IPS DF 4.7 (cell line): Measurements from ENCODE around the gene DEFB113.
A peak's percentile ranks its signal among the peaks of the same experiment; 100 is the strongest.
"Not testable (repeated sequence)": the region's sequence is repeated elsewhere in the genome, so short reads cannot be mapped to it uniquely, and the experiment has no call there.

Experiments
- DNase-seq: peaks from one replicate; pipeline ENCODE4 v3.0.0-alpha.2; 2013; ENCODE audit warnings: low spot score; ENCODE audit errors: extremely low read depth

The DEFB113 gene

DNA sequence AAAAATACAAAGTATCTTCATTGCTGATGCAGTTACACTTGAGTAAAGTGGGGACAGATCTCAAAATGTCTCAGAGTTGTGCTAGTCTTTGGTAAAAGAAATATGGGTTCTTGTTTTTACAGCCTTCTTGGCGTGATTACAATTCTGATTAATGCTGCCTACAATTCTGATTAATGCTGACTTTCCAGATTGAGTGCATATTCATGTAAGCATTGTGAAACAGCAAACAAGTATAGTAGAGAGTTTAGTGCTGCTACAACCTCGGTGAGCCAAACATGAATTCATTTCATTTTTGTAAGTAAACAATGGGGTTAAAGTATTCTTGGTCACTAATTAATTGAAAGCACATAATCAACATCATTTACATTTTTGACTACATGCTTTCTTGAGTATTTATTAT lies at the start of gene DEFB113:
Gene DEFB113 (minus strand): TSS at position 21 of the 400 bp plus-strand sequence. CDS start 0 bp downstream, at position 21.
- no peak for DNase-seq

DNA sequence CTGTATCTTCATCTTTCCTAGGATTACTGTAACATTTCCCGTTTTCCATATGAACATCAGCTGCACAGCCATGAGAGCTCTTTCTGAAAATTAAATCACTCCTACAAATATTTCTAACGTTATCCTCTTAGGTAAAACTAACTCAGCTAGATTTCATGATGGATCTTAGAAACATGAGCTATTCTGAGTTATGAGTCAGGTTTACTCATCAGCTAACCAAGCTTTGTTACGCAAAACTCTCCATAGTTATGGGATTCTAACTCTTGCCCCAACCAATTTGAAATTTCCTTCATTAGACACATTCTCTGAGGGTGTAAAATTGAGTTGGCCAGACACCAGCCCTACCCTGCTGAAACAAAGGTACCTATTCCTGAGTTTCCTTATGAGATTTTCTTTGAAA lies 38.4 kb upstream of the DEFB113 start:
- DNase-seq: no peak

DNA sequence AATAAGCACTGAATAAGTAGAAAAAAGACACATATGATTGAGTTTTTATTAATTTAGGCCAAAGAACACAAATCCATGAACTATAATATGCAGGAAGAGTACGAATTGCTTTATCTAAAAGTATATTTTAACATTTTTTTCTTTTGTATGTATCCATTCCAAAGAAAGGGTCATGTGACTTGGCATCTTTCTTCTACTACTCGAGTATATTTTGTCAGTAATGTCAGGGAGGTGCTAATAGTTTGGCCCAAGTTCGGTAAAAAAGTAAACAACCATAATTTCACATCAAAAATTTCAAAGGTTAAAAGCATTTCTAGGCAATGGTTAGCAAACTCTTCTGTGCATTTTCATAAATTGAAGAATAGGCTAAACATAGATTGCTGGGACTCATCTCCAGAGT lies 33.7 kb upstream of the DEFB113 start:
- DNase-seq: no peak

DNA sequence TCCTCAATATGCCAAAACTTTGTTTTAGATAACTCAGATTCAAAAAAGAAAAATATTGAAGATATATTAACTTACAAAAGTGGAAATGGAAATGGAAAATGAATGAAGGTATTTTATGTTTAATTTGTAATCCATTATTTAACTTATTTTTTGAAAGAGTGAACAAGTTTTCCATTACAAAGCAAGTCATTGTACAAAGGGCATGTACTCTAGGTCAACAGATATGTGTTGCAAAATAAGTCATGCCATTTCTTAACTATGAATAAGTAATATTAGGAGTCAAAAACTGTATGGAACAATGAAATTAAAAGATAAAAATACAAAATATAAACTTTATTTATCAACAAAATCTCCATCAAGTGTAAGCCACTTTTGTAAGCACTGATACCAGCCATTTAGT lies 25.9 kb upstream of the DEFB113 start:
- DNase-seq: no peak

GRCh38 chr6:49988900-49989299 lies 19.5 kb upstream of the DEFB113 start:
- DNase-seq: no peak

GRCh38 chr6:49987749-49988148 lies 18.3 kb upstream of the DEFB113 start:
- DNase-seq: no peak

DNA sequence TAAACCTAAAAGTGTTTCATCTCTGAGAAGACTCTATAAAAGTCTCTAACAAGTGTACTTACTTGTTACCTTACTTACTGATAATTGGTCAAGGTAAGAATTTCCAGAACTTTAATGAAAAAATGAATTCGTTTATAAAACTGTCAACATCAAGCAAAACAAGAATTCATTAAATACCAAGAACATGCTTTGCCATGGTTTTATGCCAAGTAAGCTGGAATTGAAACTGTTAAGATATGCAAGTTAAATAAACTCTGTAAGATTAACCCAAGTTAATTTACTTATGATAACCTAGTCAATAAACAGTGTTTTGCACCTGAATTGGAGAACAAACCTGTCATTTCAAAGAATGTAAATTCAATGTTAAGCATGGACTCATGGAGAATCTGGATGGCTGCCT lies 17.1 kb upstream of the DEFB113 start:
- DNase-seq: no peak

GRCh38 chr6:49982046-49982445 lies 12.6 kb upstream of the DEFB113 start:
- no peak for DNase-seq

- no peak for DNase-seq
Measured at GRCh38 chr6:49980898-49981297, 11.5 kb upstream of the DEFB113 start.

DNA sequence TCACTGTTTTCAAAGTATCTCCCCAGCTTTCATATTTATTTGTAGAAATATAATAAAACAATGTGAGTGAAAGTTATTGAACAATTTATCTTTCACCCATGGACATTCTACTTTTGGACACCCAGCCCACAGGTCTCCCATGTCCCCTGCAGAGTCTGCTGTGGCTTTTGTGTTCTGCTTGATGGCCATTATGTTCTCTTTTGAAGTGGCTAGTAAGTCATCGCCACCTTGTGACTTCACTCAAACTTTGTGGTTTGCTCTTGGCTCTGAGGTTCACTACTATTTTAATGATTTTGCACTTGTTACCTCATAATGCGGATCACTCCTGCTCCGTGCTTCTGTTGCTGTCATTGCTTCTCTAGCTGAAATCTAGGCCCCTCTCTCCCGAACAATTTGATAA lies 10.2 kb upstream of the DEFB113 start:
- DNase-seq: no peak

GRCh38 chr6:49978332-49979226 lies 9.2 kb upstream of the DEFB113 start:
- DNase-seq: no peak

DNA sequence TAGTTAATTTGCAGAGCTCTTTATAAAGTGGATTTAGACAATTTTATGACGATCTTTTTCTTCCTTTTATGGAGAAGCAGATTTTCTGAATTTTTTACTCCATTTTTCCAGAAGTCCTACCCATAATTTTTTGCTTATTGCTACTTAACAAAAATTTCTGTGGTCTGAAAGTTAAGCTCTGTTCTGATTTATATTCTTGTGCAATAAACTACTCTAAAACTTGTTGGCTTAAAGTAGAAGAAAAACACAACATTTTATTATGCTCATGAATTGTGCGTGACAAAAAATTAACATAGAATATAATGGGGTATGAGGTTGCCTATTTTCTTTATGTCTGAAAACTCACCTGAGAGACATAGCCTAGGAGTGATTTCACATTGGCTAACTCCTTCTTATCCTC lies 2.6 kb downstream of the DEFB113 start:
- no peak for DNase-seq

- DNase-seq: peak; percentile 49
Measured at GRCh38 chr6:49966334-49966733, 3.1 kb downstream of the DEFB113 start.

GRCh38 chr6:49964064-49964463 lies 5.4 kb downstream of the DEFB113 start, which contains the start of gene DEFB114:
DEFB114 (minus strand) TSS chr6:49964164; CDS start chr6:49964105, 59 bp downstream.
- no peak for DNase-seq

- DNase-seq: no peak
Measured at GRCh38 chr6:49958180-49958579, 11.2 kb downstream of the DEFB113 start.

DNA sequence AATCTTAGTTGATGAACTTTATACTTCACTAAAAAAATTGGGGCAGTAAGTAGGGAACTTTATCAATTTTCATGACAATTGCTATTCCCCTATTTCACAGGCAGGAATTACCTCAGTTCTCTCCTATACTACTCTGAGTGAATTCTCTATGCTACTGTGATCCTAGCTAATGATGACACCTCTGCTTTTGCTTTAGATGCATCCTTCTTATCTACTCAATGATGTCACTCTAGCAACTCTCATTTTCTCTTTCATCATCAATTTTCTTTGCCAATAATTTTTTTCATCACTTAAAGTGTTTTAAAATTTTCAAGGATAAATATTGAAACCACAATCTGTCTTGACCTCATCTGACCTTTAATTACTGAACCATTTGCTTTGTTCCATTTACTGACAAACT lies 13.6 kb downstream of the DEFB113 start:
- DNase-seq: no peak

- DNase-seq: no peak
Measured at GRCh38 chr6:49951926-49952325, 17.5 kb downstream of the DEFB113 start.

GRCh38 chr6:49950415-49950751 lies 19.0 kb downstream of the DEFB113 start:
- no peak for DNase-seq

DNA sequence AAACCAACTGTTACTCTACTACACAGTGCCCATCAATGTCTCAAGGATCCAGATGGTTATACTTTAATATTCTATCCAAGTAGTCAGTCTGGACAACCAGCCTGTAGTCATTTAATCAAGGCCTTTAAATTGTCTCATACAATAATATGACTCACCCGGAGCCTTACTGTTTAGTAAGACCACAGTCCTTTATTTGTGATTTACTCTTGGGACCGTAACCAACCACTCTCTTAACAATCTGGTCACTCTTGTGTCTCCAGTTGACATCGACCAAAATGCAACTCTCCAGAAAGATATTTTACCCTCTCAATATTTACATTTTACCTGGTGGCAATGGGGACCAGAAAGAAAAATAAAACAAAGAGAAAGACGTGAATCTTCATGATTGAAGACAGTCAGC lies 20.4 kb downstream of the DEFB113 start:
- DNase-seq: no peak

DNA sequence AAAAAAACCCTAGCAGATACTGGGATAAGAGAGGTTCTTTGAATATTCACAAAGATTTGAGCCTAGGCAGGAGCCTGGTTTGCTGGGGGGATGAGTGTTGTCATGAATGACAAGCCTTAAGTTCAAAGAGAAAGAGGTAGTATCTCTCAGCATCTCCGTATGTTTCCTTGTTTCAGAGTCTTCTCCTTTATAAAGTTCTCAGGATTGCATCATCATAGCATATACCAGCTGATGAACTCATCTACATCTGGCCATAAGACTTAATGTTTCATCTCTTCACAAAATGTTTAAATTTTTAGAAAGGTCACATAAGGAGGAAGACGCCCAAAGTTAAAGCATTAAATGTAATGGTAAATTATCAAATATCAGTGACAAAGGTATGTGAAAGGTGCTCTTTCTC lies 22.6 kb downstream of the DEFB113 start:
- no peak for DNase-seq

DNA sequence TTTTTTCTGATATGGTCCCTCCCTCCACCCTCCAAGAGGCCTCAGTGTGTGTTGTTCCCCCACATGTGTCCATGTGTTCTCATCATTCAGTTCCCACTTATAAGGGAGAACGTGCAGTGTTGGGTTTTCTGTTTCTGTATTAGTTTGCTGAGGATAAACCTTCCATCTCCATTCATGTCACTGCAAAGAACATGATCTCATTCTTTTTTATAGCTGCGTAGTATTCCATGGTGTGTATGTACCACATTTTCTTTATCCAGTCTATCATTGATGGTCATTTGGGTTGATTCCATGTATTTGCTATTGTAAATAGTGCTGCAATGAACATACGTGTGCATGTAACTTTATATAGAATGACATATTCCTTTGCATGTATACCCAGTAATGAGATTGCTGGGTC lies 25.4 kb downstream of the DEFB113 start:
- not testable (repeated sequence) for DNase-seq

- no peak for DNase-seq
Measured at GRCh38 chr6:49939993-49940498, 29.4 kb downstream of the DEFB113 start.

- DNase-seq: no peak
Measured at GRCh38 chr6:49937811-49938210, 31.6 kb downstream of the DEFB113 start.
